ENCODE results near the gene ROR1. TPM values are rescaled to one million over a fixed set of nuclear protein-coding genes. Genes with fewer than 3 reads are reported as not detected.
A peak's percentile ranks its signal among the peaks of the same experiment; 100 is the strongest.

Gene ROR1
- total and polyA plus RNA-seq, 7 donors = 0.13 to 2.8 (median 1.2) TPM

DNA sequence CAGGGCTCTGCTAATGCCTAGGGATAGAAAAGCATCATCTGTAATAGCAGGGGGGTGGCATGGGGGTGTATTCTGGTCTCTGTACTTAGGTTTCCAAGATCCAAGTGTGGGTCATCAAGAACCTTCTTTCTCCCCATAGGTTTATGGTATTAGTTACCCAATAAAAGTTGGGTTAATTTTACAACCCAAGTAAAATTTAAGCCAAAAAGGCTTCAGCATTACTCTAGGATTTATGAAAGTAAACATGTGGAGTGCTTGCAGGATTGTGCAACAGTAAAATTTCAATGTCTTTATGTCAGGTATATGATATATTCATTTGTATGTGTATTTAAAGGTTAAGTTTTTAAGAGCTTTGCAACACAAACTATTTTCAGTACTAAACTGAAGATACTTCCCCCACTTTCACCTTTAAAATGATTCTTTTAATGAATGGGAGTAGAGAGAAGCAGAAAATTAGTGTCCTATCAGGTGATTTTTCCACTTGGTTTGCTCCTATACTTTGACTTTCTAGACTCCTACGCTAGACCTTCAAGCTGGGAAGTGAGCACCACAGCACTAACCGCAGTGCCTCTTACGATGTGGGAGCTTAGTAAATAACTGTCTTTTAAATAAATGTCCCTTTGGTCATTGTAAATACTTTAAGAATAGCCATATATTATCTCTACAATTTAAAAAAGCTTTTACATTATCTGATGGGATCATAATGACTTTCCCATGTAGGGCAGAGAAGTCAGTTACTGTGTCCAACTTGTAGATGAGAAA, 361.8 kb downstream of the ROR1 start:
- Histone ChIP-seq H3K4me3 (no peak overlapping the region), H3K9me3 (no peaks in the 10 kb centered on the region), H3K36me3 (ENCODE audit: insufficient read depth in 1 of 2, low read depth in 1 of 2) (no peaks in the 10 kb centered on the region), H3K4me1 (no peaks in the 10 kb centered on the region), H3K27me3 (ENCODE audit: insufficient read depth in 3 of 3, low read length in 2 of 3) (no peaks in the 10 kb centered on the region), H3K27ac (no peak overlapping the region)
- ATAC-seq (no peak), DNase-seq (no peak)
- WGBS, 3 donors = 95 to 98% (median 96%) methylated on average over 3 of the region's 3 CpGs
- intact Hi-C loops (cut with DNase I) = loop anchor here (2.0 to 10.0 kb wide), 6 partner anchors 201 to 518 kb away; partner anchors contain the start of gene ROR1 (in 1 of the 2)
- TF ChIP-seq, protein P1, sequence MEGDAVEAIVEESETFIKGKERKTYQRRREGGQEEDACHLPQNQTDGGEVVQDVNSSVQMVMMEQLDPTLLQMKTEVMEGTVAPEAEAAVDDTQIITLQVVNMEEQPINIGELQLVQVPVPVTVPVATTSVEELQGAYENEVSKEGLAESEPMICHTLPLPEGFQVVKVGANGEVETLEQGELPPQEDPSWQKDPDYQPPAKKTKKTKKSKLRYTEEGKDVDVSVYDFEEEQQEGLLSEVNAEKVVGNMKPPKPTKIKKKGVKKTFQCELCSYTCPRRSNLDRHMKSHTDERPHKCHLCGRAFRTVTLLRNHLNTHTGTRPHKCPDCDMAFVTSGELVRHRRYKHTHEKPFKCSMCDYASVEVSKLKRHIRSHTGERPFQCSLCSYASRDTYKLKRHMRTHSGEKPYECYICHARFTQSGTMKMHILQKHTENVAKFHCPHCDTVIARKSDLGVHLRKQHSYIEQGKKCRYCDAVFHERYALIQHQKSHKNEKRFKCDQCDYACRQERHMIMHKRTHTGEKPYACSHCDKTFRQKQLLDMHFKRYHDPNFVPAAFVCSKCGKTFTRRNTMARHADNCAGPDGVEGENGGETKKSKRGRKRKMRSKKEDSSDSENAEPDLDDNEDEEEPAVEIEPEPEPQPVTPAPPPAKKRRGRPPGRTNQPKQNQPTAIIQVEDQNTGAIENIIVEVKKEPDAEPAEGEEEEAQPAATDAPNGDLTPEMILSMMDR (IDR thresholded peaks at IDR 0.05) = no peak

DNA sequence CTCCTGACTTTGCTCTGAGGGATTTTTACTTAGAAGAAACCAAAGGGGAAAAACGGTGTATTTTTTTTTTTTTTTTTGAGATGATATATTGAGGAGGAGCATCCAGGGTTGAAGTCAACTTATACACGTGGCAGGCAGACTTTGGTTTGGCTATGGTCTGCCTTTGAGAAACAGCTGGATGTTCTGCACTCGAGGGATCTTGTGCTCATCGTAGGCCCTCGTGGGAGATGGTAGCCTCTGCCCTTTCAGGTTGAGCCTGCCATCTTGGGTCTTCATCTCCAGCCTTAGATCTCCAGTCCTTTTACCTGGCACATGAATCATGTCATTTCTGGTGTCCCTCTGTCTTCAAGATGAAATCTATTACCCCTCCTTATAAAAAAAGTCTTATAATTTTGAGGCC, 362.5 kb downstream of the ROR1 start:
- H3K4me1 ChIP-seq = no peaks in the 10 kb centered on the region
- H3K27ac ChIP-seq = no peak overlapping the region
- 61 to 71% (median 64%) methylated on average over 5 of the region's 5 CpGs for WGBS, 3 donors

GRCh38 chr1:64136752-64137411, 363.1 kb downstream of the ROR1 start:
- peak; percentile 89 to 96 (median 90) for ATAC-seq
- H3K9me3 ChIP-seq = no peaks in the 10 kb centered on the region
- H3K27ac ChIP-seq = no peak overlapping the region
- no peaks in the 10 kb centered on the region for H3K4me1 ChIP-seq
- intact Hi-C loops (cut with DNase I) = loop anchor here (2.0 to 10.0 kb wide), 6 partner anchors 202 to 520 kb away; partner anchors contain the start of gene ROR1 (in 1 of the 2)
- 16 to 25% (median 18%) methylated on average over 7 of the region's 7 CpGs for WGBS, 3 donors
- peak; percentile 63 to 80 for DNase-seq
- no peaks in the 10 kb centered on the region for H3K36me3 ChIP-seq (ENCODE audit: insufficient read depth in 1 of 2, low read depth in 1 of 2)
- TF ChIP-seq, protein P1 (IDR thresholded peaks at IDR 0.05) = peak; percentile 96
- no peaks in the 10 kb centered on the region for H3K27me3 ChIP-seq (ENCODE audit: insufficient read depth in 3 of 3, low read length in 2 of 3)
- H3K4me3 ChIP-seq = no peak overlapping the region

More for the DNA sequence above, 362.5 kb downstream of the ROR1 start:
- Histone ChIP-seq H3K4me3 (no peak overlapping the region), H3K36me3 (ENCODE audit: insufficient read depth in 1 of 2, low read depth in 1 of 2) (no peaks in the 10 kb centered on the region), H3K9me3 (no peaks in the 10 kb centered on the region), H3K27me3 (ENCODE audit: insufficient read depth in 3 of 3, low read length in 2 of 3) (no peaks in the 10 kb centered on the region)
- TF ChIP-seq, protein P1 (IDR thresholded peaks at IDR 0.05) = no peak
- DNase-seq = no peak
- peak in 1 of 4 donors; percentile 15 for ATAC-seq
- intact Hi-C loops (cut with DNase I) = loop anchor here (2.0 to 10.0 kb wide), 6 partner anchors 201 to 519 kb away; partner anchors contain the start of gene ROR1 (in 1 of the 2)

DNA sequence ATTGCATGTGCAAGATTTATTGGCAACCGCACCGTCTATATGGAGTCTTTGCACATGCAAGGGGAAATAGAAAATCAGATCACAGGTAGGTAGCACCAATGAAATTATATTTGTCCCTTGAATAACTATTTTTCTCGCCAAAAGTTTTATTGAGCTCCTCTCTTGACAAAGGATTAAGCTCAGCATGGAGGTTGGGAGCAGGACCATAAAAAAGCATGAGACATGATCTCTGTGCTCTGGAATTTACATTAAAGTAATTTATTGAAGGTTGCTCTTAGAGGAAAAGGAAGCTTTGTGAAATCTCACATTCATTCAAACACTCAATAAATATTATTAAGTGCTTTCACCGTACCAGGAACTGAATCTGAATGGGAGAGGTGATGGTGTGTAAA, 363.6 kb downstream of the ROR1 start:
- TF ChIP-seq, protein P1 (IDR thresholded peaks at IDR 0.05) = no peak
- ATAC-seq (no peak), DNase-seq (no peak)
- Histone ChIP-seq H3K4me1 (no peaks in the 10 kb centered on the region), H3K27me3 (ENCODE audit: insufficient read depth in 3 of 3, low read length in 2 of 3) (no peaks in the 10 kb centered on the region), H3K36me3 (ENCODE audit: insufficient read depth in 1 of 2, low read depth in 1 of 2) (no peaks in the 10 kb centered on the region), H3K4me3 (no peak overlapping the region), H3K9me3 (no peaks in the 10 kb centered on the region), H3K27ac (no peak overlapping the region)
- intact Hi-C loops (cut with DNase I) = loop anchor here (2.0 to 10.0 kb wide), 6 partner anchors 203 to 520 kb away; partner anchors contain the start of gene ROR1 (in 1 of the 2)
- WGBS, 3 donors = 39 to 41% (median 39%) methylated on average over 4 of the region's 4 CpGs
